ENCODE measurements around the gene ABCD1.
"Not testable (repeated sequence)": the region's sequence is repeated elsewhere in the genome, so short reads cannot be mapped to it uniquely, and the experiment has no call there.

ABCD1 gene

DNA sequence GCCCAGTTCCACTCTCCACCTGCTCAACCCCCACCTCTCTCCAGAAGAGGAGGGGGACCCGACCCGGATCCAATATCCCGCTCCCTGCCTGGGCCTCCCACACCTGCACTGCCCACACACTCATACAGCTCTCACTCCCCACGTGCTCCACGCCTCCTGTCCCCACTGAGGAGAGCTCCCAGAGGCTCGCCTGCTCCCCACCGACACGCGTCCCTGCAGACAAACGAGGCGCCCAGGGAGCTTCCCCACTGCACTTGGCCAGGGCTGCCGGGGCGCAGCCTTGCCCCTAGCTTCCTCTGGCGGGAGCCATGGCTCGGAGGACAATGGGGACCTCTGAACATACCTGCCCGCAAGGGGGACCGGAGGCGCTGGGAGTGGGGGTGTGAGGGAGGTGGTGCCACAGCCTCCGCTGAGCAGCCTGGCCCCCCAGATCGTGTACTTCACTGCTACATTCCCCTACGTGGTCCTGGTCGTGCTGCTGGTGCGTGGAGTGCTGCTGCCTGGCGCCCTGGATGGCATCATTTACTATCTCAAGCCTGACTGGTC lies 32.0 kb upstream of the ABCD1 start:
- intact Hi-C loops (cut with DNase I), result no loop called here
- DNase-seq, result peak in 3 of 42 donors; percentile 3 to 27 (median 26)

DNA sequence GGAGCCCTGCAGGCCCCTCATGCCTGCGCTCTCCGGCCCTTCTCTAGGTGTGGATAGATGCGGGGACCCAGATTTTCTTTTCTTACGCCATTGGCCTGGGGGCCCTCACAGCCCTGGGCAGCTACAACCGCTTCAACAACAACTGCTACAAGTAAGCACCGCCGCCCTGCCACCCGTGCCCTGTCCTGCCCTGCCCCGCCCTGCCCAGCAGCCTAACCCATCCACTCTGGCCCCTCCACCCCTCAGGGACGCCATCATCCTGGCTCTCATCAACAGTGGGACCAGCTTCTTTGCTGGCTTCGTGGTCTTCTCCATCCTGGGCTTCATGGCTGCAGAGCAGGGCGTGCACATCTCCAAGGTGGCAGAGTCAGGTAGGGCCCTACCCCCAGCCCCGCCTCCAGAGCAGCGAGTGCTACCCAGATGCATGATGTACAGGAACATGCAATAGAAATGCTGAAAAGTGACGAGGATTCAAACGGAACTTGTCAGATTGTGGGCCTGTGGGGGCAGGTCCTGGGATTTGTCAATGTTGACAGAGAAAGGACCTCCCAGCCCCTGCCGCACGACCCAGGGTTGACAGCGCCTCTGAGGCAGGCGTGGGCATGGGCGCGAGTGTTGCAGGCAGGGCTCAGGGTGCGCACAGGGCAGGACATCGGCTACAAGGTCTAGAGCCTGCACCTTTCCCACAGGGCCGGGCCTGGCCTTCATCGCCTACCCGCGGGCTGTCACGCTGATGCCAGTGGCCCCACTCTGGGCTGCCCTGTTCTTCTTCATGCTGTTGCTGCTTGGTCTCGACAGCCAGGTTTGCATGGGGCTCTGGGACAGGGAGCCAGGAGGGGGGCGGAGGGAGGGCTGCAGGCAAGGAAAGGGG lies 31.2 kb upstream of the ABCD1 start:
- intact Hi-C loops (cut with DNase I), result no loop called here
- peak in 18 of 42 donors; percentile 30 to 74 (median 49) for DNase-seq

DNA sequence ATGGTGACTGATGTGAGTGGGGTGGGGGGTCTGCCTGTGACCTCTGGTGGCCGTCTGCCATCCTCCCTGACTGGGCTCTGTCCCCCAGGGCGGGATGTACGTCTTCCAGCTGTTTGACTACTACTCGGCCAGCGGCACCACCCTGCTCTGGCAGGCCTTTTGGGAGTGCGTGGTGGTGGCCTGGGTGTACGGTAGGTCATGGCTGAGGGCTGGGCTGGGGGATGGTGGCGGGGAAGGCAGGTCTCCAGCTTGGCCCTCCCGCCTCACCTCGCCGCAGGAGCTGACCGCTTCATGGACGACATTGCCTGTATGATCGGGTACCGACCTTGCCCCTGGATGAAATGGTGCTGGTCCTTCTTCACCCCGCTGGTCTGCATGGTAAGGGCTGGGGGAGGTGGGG lies 30.4 kb upstream of the ABCD1 start:
- intact Hi-C loops (cut with DNase I); DNase-seq: not testable (repeated sequence)

DNA sequence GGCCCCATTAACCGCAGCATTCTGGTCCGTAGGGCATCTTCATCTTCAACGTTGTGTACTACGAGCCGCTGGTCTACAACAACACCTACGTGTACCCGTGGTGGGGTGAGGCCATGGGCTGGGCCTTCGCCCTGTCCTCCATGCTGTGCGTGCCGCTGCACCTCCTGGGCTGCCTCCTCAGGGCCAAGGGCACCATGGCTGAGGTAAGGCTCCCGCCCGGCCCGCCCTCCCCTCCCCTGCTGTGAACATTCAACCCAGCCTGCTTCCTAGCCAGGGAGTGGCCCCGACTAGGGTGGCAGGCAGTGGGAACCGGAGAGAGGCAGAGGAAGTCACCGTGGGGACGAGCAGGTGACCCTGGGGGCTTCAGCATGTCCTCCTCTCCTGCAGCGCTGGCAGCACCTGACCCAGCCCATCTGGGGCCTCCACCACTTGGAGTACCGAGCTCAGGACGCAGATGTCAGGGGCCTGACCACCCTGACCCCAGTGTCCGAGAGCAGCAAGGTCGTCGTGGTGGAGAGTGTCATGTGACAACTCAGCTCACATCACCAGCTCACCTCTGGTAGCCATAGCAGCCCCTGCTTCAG lies 29.9 kb upstream of the ABCD1 start:
- DNase-seq, result no peak
- intact Hi-C loops (cut with DNase I), result no loop called here

DNA sequence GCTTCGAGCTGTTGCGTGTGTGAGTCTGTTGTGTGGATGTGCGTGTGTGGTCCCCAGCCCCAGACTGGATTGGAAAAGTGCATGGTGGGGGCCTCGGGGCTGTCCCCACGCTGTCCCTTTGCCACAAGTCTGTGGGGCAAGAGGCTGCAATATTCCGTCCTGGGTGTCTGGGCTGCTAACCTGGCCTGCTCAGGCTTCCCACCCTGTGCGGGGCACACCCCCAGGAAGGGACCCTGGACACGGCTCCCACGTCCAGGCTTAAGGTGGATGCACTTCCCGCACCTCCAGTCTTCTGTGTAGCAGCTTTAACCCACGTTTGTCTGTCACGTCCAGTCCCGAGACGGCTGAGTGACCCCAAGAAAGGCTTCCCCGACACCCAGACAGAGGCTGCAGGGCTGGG lies 28.6 kb upstream of the ABCD1 start:
- no peak for DNase-seq
- intact Hi-C loops (cut with DNase I), result no loop called here

DNA sequence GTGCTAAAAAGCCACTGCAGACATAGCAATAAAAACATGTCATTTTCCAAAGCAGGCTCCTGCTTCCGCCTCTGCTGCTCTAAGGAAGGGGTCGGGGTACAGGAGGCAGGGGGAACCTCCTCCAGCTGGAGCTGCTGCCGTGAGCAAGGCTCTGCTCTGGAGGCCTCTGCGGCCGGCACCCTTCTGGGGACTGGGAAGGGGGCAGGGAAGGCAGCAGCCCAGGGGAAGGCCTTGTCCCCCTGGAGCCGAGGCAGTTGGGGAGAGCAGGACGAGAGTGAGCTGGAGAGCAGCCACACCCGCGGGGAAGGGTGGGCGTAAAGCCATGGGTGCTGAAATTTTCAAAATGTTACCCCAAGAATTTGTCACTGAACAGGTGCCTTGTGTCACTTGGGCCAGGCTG lies 28.1 kb upstream of the ABCD1 start:
- intact Hi-C loops (cut with DNase I); DNase-seq: not testable (repeated sequence)

DNA sequence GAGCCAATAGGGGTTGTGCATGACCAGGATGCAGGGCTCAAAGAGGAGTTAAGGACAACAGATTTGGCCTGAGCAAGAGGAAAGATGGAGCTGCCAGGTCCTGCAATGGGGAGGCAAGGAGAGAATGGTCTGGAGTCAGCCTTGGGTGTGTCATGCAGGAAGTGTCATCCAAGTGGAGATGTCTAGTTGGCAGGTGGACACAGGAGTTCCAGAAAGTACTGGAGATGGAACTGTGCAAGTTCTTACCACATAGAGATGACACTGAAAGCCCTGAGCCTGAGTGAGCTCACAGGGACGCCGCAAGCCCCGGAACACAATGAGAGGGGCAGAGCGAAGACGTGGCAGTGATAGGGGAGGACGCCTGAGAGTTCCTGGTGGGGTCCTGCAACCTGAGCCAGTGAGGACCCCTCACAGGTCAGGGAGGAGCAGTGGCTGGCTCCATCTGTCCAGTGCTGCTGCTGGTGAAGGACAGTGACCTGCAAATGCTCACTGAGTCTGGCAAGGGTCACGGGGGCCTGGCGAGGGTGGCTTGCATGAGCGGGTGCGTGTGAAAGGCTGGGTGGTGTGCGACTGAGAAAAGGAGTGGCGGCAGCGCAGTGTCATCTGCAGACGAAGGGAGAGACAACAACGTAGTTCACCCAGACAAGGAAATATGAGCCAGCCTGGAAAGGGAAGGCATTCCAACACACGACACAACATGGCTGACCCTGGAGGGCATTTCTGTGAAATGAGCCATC lies 27.5 kb upstream of the ABCD1 start:
- DNase-seq; intact Hi-C loops (cut with DNase I): not testable (repeated sequence)

DNA sequence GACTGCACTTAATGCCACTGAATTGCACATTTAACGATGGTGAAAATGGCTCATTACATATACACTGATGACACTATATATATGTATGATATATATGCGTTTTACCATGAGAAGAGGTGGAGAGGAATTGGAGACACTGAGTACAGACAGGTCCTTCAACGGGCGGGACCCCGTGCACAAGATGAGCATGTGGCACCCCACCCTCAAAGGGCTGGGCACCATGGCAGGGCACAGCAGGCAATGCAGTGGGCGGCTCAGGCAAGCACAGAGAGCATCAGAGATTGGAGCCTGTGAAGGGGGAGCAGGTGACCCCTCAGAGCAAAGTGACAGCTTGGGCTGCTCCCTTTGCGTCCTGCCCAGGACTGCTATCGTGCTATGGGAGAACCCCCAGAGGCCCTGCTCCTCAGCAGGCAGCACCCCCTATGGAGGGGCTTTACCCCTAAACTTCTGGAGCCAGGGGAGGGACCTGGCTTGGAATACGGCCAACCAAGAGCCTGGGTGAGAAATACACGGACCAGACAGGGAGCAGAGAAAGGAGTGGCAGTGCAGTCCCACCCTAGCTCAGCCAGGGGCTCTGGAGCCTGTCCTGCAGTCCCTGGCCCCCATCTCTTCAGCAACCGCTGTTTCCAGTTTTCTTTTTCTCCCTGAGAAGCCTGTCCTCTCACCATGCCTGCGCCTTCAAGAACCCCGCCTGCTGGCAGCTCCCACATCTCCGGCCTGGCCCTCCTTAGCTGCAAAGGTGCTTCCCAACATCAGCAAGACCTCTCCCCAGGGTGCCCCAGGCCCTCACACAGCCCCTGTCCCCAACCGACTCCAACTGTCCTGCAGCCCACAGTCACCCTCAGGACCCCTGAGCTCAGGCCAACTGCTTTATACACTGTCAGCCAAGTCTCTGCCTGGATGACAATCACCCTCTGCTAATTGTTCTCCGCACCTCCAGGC lies 26.5 kb upstream of the ABCD1 start:
- DNase-seq, result no peak
- intact Hi-C loops (cut with DNase I), result no loop called here

DNA sequence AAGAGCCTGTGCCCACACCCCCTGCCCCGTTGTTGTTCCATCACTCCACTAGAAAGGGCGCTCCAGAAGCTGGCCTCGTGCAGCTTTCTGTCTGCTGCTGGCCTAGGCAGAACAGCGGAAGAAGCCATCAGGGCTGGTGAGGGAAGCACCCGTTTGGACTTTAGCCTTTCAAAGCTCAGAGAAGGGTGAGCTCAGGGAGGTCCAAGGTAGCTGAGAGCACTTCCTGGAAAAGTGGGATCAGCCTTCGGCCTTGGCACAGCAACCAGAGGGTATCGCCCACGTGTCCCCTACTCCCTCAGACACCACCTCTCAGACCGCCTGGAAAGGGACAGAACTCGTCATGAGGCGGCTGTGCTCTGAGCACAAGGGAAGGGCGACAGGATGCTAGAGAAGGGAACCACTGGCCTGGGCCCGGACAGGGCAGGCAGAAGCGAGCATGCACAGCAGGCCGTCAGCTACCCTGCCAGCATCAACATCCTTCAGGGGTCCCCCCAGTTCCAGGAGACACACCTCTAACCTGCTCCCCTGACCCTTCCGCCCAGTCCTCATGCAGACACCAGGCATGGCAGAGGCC lies 25.4 kb upstream of the ABCD1 start:
- intact Hi-C loops (cut with DNase I); DNase-seq: not testable (repeated sequence)

DNA sequence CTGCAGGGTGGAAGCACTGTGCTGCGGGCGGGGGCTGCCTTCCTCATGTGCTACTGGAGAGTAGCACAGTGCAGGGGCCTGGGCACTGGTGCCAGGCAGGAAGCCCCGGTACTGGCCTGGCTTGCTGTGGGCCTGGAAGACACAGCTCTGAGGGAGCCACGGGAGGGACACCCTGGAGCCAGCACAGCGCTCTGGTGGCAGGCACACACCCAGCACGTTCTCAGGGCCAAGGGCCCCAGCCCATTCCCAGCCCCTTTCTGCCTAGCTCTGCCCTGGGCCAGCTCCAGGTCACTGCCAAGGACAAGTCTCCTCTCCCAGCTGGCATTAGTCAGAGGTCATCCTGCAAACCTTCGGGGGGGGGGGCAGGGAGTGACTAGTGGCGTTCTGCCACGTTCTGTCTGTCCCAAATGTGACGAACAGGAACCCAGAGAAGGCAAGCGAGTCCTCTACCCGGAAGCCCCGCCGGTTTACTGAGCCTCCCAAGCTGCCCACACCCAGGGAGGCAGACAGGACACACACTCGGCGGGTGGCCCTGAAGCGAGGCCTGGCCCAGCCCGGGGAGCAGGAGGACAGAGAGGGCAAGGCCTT lies 24.8 kb upstream of the ABCD1 start:
- intact Hi-C loops (cut with DNase I); DNase-seq: not testable (repeated sequence)

DNA sequence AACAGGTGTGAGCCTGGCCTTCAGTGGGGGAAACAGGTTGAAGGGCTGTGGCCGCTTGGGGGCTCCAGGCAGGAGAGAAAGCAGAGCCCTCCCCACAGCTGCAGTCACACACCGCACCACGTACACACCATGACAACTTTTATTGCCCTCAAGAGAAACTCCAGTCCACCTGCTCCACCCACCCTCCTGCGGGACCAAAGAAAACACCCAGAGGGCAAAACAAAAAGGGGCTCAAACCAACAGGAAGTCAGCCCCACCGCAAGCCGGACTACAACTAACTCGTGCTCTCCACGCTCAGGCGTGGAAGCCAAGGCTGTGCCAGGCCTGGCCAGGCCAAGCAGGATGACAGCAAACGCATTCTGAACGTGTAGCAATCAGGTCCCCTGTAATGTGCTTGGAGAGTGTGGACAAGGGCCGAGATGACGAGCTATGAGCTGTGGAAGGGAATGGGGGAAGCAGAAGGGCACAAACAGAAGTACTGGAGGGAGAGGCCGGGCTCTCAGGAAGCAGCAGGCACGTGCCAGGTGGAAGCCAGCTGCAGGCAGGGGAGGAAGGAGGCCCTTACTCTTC lies 24.2 kb upstream of the ABCD1 start:
- intact Hi-C loops (cut with DNase I), result no loop called here
- no peak for DNase-seq

DNA sequence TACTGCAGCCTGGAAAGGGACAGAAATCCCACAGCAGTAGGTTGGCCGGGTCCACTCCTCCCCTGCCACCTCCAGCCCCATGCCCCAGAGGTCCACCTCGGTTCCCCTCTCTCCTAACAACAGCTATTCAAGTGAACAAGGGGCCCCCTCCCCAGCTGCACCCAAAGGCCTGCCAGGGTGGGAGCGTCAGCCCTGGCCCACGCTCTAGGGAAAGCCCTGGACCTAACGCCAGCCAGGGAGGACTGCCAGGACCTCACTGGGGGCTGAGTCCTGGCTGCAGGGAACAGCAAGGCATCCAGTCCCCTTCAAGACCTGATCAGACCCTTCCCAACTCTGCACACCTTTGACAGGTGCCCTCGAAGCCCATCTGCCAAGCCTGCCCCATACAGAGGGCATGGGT lies 23.7 kb upstream of the ABCD1 start:
- intact Hi-C loops (cut with DNase I), result no loop called here
- no peak for DNase-seq

DNA sequence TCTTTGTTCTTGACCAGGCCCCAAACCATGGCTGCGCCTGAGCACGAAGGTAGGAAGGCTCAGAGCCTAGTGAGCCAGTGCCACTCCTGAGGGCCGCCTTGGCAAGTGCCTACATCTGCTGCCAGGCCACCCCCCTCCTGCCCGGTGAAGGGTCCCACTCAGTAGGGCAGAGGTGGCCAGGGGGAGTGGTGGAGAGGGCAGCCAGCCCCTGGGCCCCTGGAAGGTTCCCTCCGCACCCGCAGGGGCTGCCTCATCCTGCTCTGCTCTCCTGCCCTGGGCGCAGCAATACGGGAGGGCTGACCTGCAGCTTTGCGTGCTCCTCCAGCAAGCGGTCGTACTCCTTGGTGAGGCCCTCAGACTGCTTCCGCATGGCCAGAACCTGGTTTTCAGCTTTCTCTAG lies 22.9 kb upstream of the ABCD1 start:
- intact Hi-C loops (cut with DNase I), result no loop called here
- no peak for DNase-seq

DNA sequence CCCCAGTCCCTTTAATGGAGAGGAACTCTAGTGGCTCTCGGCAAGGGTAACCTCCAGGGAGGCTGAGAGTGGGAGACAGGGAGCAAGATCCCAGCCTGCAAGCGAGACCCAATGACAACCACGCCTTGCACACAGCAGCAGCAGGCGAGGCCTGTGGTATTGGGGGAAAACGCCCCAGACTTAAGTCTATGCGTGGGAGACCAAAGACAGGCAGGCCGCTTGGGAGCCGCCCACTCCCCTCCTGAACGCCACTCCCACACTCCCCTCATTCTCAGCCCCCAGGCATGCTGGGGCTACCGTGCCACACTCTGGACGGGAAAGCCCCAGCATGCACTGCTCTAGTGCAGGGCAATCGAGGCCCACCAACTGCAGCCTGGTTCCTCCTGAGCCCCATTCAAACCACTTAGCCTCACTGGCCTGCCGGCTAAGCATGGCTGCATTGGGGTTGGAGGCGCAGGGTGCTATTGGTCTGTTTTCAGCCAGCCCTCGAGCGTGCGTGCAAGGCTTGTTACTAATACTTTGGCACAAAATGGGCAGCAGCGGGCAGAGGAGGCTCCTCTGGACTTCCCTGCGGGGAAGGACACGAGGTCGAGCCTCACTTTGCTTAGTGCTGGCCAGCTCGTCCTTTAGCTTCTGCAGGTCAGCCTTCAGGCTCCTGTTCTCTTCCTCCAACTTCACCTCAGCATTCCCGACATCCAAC lies 22.2 kb upstream of the ABCD1 start:
- intact Hi-C loops (cut with DNase I), result no loop called here
- no peak for DNase-seq

DNA sequence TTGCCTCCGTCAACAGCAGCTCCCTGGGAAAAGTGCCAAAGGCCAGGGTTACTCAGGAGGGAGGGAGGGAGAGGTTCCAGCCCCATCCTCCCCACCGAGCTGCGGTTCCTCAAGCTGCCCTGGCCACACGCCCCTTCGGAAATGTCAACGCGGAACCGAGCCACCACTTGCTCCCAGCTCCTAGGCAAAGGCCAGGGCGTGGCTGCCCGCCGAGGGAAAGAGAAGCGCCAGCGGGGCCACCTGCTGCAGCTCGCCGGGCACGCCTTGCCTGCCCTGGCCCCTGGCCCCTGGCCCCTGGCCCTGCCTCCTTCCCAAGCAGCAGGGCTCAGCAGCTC lies 21.7 kb upstream of the ABCD1 start:
- intact Hi-C loops (cut with DNase I), result no loop called here
- peak in 1 of 42 donors; percentile 21 for DNase-seq

DNA sequence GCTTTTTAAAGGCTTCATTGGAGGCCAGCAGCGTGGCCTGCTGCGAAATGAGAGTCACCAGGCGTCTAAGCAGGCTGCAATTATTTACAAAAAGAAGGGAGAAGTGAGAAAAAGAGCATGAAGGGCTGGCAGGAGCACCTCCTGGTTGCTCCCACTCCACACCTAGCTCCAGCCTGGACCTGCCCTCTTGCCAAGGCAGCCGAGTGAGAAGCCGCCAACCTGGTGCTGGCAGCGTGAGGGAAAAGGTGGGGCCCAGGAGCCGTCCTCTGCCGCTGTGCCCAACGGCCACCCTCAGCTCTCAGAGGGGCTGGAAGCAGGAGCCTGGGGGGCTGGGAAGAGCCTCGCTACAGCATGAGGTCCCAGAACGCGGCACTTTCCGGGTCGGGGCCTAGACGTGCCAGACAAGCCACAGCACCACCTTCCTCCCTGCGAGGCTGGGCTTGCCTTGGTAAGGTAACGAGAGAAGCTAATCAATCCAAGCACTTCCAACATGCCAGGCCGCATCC lies 20.6 kb upstream of the ABCD1 start:
- no peak for DNase-seq
- intact Hi-C loops (cut with DNase I), result no loop called here

Measured in head of caudate nucleus (tissue), 42 donors.